WTC11 (cell line): ENCODE data around the gene TMEM185A.

Source experiments
- CBFB ChIP-seq: sonication (generic); formaldehyde crosslinking; IDR thresholded peaks from 2 replicates; pipeline ENCODE4 v1.8.1; 2022; ENCODE audit warnings: mild to moderate bottlenecking, low read depth, missing genetic modification reagents
- CREB1 ChIP-seq: sonication (generic); formaldehyde crosslinking; IDR thresholded peaks from 2 replicates; pipeline ENCODE4 v1.8.0; 2023; ENCODE audit warnings: mild to moderate bottlenecking, missing genetic modification reagents
- CTCF ChIP-seq: fragments of 200-600 bp; IDR thresholded peaks from 2 replicates; pipeline ENCODE4 v1.8.0; 2022; ENCODE audit warnings: antibody characterized with exemption
- E2F4 ChIP-seq: sonication (generic); formaldehyde crosslinking; IDR thresholded peaks from 2 replicates; pipeline ENCODE4 v1.8.1; 2022; ENCODE audit warnings: low read depth, mild to moderate bottlenecking, moderate library complexity, missing genetic modification reagents, borderline replicate concordance
- ETV6 ChIP-seq: sonication (generic); formaldehyde crosslinking; IDR thresholded peaks from 2 replicates; pipeline ENCODE4 v1.8.1; 2022; ENCODE audit warnings: mild to moderate bottlenecking, missing genetic modification reagents
- PRRX2 ChIP-seq: fragments of 250-450 bp; sonication (Bioruptor Pico); IDR thresholded peaks from 2 replicates; pipeline ENCODE4 v1.8.0; 2021; ENCODE audit warnings: mild to moderate bottlenecking
- RELA ChIP-seq: sonication (generic); formaldehyde crosslinking; IDR thresholded peaks from 2 replicates; pipeline ENCODE4 v1.8.1; 2022; ENCODE audit warnings: missing genetic modification reagents, mild to moderate bottlenecking, borderline replicate concordance
- SP1 ChIP-seq: sonication (generic); formaldehyde crosslinking; conservative IDR thresholded peaks from 2 replicates; pipeline ENCODE4 v1.8.1; 2022; ENCODE audit warnings: missing genetic modification reagents
- TCF7 ChIP-seq: sonication (generic); formaldehyde crosslinking; IDR thresholded peaks from 2 replicates; pipeline ENCODE4 v1.8.0; 2022; ENCODE audit warnings: mild to moderate bottlenecking, low read depth, missing genetic modification reagents, moderate library complexity
- USF1 ChIP-seq: sonication (generic); formaldehyde crosslinking; IDR thresholded peaks from 2 replicates; pipeline ENCODE4 v1.8.0; 2022; ENCODE audit warnings: mild to moderate bottlenecking, missing genetic modification reagents

GRCh38 chrX:149641835-149642234, 10.2 kb upstream of the TMEM185A start:
- no peak for TF ChIP-seq RELA (CRISPR knock-in tag)
- TF ChIP-seq USF1, result no peak
- no peak for TF ChIP-seq ETV6 (CRISPR knock-in tag)
- TF ChIP-seq CTCF, result no peak
- no peak for TF ChIP-seq SP1 (CRISPR knock-in tag)
- TF ChIP-seq CREB1 (CRISPR knock-in tag), result no peak
- TF ChIP-seq CBFB (CRISPR knock-in tag), result no peak
- no peak for TF ChIP-seq E2F4 (CRISPR knock-in tag)
- TF ChIP-seq TCF7 (CRISPR knock-in tag), result no peak
- TF ChIP-seq PRRX2, result no peak
